HepG2 (cell line): Measurements from ENCODE around the gene IRF1. TPM values are rescaled to one million over a fixed set of nuclear protein-coding genes. Genes with fewer than 3 reads are reported as not detected.

ENCODE experiments used
- AHR ChIP-seq: IDR thresholded peaks from 2 replicates; pipeline ENCODE4 v1.6.1; 2018; ENCODE audit warnings: missing genetic modification reagents, missing compliant biosample characterization
- ATF7-NPFF ChIP-seq: sonication (generic); formaldehyde crosslinking; IDR thresholded peaks from 2 replicates; pipeline ENCODE4 v1.8.1; 2023; ENCODE audit warnings: mild to moderate bottlenecking, low read depth, missing genetic modification reagents, moderate library complexity
- BCL6 ChIP-seq: IDR thresholded peaks from 2 replicates; pipeline ENCODE4 v1.6.1; 2016; ENCODE audit warnings: missing genetic modification reagents, missing compliant biosample characterization
- BRF2 ChIP-seq: sonication (generic); formaldehyde crosslinking; IDR thresholded peaks from 2 replicates; pipeline ENCODE4 v1.8.1; 2022; ENCODE audit warnings: mild to moderate bottlenecking, missing genetic modification reagents
- FOSL2 ChIP-seq: sonication (generic); formaldehyde crosslinking; IDR thresholded peaks from 2 replicates; pipeline ENCODE4 v1.4.0; 2020; ENCODE audit warnings: missing genetic modification reagents
- HMGA1 ChIP-seq: sonication (generic); formaldehyde crosslinking; conservative IDR thresholded peaks from 2 replicates; pipeline ENCODE4 v1.4.0; 2020; ENCODE audit warnings: missing genetic modification reagents
- HOXA7 ChIP-seq: sonication (generic); formaldehyde crosslinking; IDR thresholded peaks from 2 replicates; pipeline ENCODE4 v1.8.1; 2022; ENCODE audit warnings: mild to moderate bottlenecking, missing genetic modification reagents, moderate library complexity
- MIER3 ChIP-seq: IDR thresholded peaks from 2 replicates; pipeline ENCODE4 v1.6.1; 2016; ENCODE audit warnings: missing compliant biosample characterization, borderline replicate concordance
- PHB2 ChIP-seq: fragments of 450-650 bp; IDR thresholded peaks from 2 replicates; pipeline ENCODE4 v1.6.1; 2018; ENCODE audit not compliant: partially characterized antibody
- PRMT3 ChIP-seq: sonication (generic); formaldehyde crosslinking; IDR thresholded peaks from 2 replicates; pipeline ENCODE4 v1.8.1; 2022; ENCODE audit warnings: low read depth, mild to moderate bottlenecking, moderate library complexity, missing genetic modification reagents, borderline replicate concordance
- RARG ChIP-seq: sonication (generic); formaldehyde crosslinking; IDR thresholded peaks from 2 replicates; pipeline ENCODE4 v1.4.0; 2020; ENCODE audit warnings: low read depth, mild to moderate bottlenecking, missing genetic modification reagents
- RERE ChIP-seq: IDR thresholded peaks from 2 replicates; pipeline ENCODE4 v1.6.1; 2016; ENCODE audit warnings: low read depth, missing genetic modification reagents, missing compliant biosample characterization
- YEATS2 ChIP-seq: sonication (generic); formaldehyde crosslinking; IDR thresholded peaks from 2 replicates; pipeline ENCODE4 v1.4.0; 2020; ENCODE audit warnings: missing genetic modification reagents, borderline replicate concordance
- ZNF251 ChIP-seq: sonication (generic); formaldehyde crosslinking; IDR thresholded peaks from 2 replicates; pipeline ENCODE4 v1.9.0; 2021; ENCODE audit warnings: mild to moderate bottlenecking, missing genetic modification reagents
- ZNF263 ChIP-seq: sonication (generic); formaldehyde crosslinking; IDR thresholded peaks from 2 replicates; pipeline ENCODE4 v1.4.0; 2020; ENCODE audit warnings: missing genetic modification reagents
- ZNF331 ChIP-seq: sonication (generic); formaldehyde crosslinking; IDR thresholded peaks from 2 replicates; pipeline ENCODE4 v1.4.0; 2020; ENCODE audit warnings: missing genetic modification reagents
- ZNF333 ChIP-seq: sonication (generic); formaldehyde crosslinking; IDR thresholded peaks from 2 replicates; pipeline ENCODE4 v1.4.0; 2020; ENCODE audit warnings: mild to moderate bottlenecking, missing genetic modification reagents, borderline replicate concordance
- ZNF430 ChIP-seq: sonication (generic); formaldehyde crosslinking; IDR thresholded peaks from 2 replicates; pipeline ENCODE4 v1.9.0; 2021; ENCODE audit warnings: mild to moderate bottlenecking, missing genetic modification reagents
- ZNF468 ChIP-seq: sonication (generic); formaldehyde crosslinking; IDR thresholded peaks from 2 replicates; pipeline ENCODE4 v1.8.0; 2022; ENCODE audit warnings: mild to moderate bottlenecking, moderate library complexity, missing genetic modification reagents
- ZNF570 ChIP-seq: sonication (generic); formaldehyde crosslinking; IDR thresholded peaks from 2 replicates; pipeline ENCODE4 v1.4.0; 2020; ENCODE audit warnings: mild to moderate bottlenecking, missing genetic modification reagents, borderline replicate concordance
- ZNF598 ChIP-seq: sonication (generic); formaldehyde crosslinking; IDR thresholded peaks from 2 replicates; pipeline ENCODE4 v1.5.1; 2020; ENCODE audit warnings: mild to moderate bottlenecking, missing genetic modification reagents, borderline replicate concordance
- ZNF792 ChIP-seq: IDR thresholded peaks from 2 replicates; pipeline ENCODE4 v1.6.1; 2016
- ZSCAN30 ChIP-seq: sonication (generic); formaldehyde crosslinking; IDR thresholded peaks from 2 replicates; pipeline ENCODE4 v1.5.0; 2020; ENCODE audit warnings: mild to moderate bottlenecking, missing genetic modification reagents
- polyA plus RNA-seq, 8 experiments: library from polyadenylated mRNA; depleted of rRNA in 3 of 8; stranded (reverse) in 7 of 8; unstranded in 1 of 8; fragments of >200 nt; fragmentation: Illumina TruSeq in 4 of 8; extraction: Trizol in 4 of 8; gene quantifications; 2 replicates each; pipeline versions ENCODE4 v1.2.1 to v1.2.3, GENCODE V29; 2011 to 2016; ENCODE audit warnings: low read depth in 4 of 8, missing spikeins in 1 of 8, mixed read lengths in 1 of 8; ENCODE audit not compliant: insufficient read depth in 1 of 8
- total RNA-seq, 5 experiments: library from RNA; depleted of rRNA; stranded (reverse); fragments of >200 nt; fragmentation: Illumina TruSeq; extraction: Trizol; gene quantifications; 2 replicates each; pipeline ENCODE4 v1.2.3, GENCODE V29; 2016; ENCODE audit warnings: low read depth in 1 of 5

Gene IRF1
- total and polyA plus RNA-seq, 2 of the 13 experiments (the other 11 are each of a cell fraction or from before 2014, with no cell fraction given): 4.1 to 8.8 TPM

- TF ChIP-seq BRF2 (CRISPR knock-in tag) (no peak), RARG (CRISPR knock-in tag) (no peak), ZNF570 (CRISPR knock-in tag) (no peak), ZNF468 (CRISPR knock-in tag) (no peak), AHR (CRISPR knock-in tag) (no peak), PHB2 (no peak), YEATS2 (CRISPR knock-in tag) (no peak), ZNF331 (CRISPR knock-in tag) (no peak), ZSCAN30 (CRISPR knock-in tag) (no peak), MIER3 (CRISPR knock-in tag) (no peak), PRMT3 (CRISPR knock-in tag) (no peak), ZNF333 (no peak), FOSL2 (CRISPR knock-in tag) (peak; percentile 19; the same call in 1 of the 2 replicates), ATF7-NPFF (no peak), ZNF251 (CRISPR knock-in tag) (no peak), ZNF792 (CRISPR knock-in tag) (0 out of 2 replicates have a peak, but pooled peaks have one; percentile 11), HMGA1 (CRISPR knock-in tag) (no peak), BCL6 (CRISPR knock-in tag) (peak; percentile 20; the same call in 1 of the 2 replicates), RERE (CRISPR knock-in tag) (no peak), ZNF263 (CRISPR knock-in tag) (peak; percentile 72; the same call in 1 of the 2 replicates), ZNF598 (CRISPR knock-in tag) (no peak), HOXA7 (CRISPR knock-in tag) (no peak), ZNF430 (CRISPR knock-in tag) (no peak)
Observed at GRCh38 chr5:132466433-132467286, 23.9 kb downstream of the IRF1 start (continued).
